ENCODE measurements around the gene TREM1.

The TREM1 gene

DNA sequence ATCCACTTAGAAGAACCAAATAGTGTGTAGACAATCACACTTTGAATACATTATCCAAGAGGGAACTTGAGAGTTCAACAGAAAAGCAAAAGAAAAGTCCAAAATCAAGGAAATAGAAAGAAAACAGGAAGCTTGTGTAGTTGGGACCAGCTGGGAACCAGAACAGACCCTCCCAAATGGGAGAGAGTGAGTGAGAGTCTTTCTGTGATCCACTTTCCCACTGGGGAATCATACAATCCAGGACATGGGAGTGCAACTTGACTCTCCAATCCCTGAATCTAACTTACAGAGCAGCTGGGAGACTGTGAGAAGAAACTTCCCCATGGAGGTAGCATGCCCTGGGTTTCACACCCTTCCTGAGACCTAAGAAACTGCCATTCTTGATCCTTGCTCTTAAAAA lies 31.4 kb downstream of the TREM1 start:
- Histone ChIP-seq H3K4me3 (replicated peaks; ENCODE audit: insufficient read depth, low read length) (no peak overlapping the region), H3K27ac (replicated peaks) (no peak overlapping the region), H3K27me3 (ENCODE audit: insufficient read depth, poor library complexity, severe bottlenecking) (no peaks in the 10 kb centered on the region)
- no peak for TF ChIP-seq SPI1 (IDR thresholded peaks at IDR 0.05; ENCODE audit: borderline replicate concordance, low read depth)
- TF ChIP-seq GABPA (IDR thresholded peaks at IDR 0.05; ENCODE audit: low read depth): no peak
- TF ChIP-seq, protein P1, sequence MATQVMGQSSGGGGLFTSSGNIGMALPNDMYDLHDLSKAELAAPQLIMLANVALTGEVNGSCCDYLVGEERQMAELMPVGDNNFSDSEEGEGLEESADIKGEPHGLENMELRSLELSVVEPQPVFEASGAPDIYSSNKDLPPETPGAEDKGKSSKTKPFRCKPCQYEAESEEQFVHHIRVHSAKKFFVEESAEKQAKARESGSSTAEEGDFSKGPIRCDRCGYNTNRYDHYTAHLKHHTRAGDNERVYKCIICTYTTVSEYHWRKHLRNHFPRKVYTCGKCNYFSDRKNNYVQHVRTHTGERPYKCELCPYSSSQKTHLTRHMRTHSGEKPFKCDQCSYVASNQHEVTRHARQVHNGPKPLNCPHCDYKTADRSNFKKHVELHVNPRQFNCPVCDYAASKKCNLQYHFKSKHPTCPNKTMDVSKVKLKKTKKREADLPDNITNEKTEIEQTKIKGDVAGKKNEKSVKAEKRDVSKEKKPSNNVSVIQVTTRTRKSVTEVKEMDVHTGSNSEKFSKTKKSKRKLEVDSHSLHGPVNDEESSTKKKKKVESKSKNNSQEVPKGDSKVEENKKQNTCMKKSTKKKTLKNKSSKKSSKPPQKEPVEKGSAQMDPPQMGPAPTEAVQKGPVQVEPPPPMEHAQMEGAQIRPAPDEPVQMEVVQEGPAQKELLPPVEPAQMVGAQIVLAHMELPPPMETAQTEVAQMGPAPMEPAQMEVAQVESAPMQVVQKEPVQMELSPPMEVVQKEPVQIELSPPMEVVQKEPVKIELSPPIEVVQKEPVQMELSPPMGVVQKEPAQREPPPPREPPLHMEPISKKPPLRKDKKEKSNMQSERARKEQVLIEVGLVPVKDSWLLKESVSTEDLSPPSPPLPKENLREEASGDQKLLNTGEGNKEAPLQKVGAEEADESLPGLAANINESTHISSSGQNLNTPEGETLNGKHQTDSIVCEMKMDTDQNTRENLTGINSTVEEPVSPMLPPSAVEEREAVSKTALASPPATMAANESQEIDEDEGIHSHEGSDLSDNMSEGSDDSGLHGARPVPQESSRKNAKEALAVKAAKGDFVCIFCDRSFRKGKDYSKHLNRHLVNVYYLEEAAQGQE (IDR thresholded peaks at IDR 0.05; ENCODE audit: insufficient replicate concordance, low read depth): no peak
- TF ChIP-seq, protein P2, sequence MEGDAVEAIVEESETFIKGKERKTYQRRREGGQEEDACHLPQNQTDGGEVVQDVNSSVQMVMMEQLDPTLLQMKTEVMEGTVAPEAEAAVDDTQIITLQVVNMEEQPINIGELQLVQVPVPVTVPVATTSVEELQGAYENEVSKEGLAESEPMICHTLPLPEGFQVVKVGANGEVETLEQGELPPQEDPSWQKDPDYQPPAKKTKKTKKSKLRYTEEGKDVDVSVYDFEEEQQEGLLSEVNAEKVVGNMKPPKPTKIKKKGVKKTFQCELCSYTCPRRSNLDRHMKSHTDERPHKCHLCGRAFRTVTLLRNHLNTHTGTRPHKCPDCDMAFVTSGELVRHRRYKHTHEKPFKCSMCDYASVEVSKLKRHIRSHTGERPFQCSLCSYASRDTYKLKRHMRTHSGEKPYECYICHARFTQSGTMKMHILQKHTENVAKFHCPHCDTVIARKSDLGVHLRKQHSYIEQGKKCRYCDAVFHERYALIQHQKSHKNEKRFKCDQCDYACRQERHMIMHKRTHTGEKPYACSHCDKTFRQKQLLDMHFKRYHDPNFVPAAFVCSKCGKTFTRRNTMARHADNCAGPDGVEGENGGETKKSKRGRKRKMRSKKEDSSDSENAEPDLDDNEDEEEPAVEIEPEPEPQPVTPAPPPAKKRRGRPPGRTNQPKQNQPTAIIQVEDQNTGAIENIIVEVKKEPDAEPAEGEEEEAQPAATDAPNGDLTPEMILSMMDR (IDR thresholded peaks at IDR 0.05; ENCODE audit: insufficient read depth, low read length): no peak
- no peak for TF ChIP-seq POLR2AphosphoS5 (IDR thresholded peaks at IDR 0.05; ENCODE audit: low read depth)
- DNase-seq (ENCODE audit: low read depth in 1 of 2, low spot score in 1 of 2): no peak

DNA sequence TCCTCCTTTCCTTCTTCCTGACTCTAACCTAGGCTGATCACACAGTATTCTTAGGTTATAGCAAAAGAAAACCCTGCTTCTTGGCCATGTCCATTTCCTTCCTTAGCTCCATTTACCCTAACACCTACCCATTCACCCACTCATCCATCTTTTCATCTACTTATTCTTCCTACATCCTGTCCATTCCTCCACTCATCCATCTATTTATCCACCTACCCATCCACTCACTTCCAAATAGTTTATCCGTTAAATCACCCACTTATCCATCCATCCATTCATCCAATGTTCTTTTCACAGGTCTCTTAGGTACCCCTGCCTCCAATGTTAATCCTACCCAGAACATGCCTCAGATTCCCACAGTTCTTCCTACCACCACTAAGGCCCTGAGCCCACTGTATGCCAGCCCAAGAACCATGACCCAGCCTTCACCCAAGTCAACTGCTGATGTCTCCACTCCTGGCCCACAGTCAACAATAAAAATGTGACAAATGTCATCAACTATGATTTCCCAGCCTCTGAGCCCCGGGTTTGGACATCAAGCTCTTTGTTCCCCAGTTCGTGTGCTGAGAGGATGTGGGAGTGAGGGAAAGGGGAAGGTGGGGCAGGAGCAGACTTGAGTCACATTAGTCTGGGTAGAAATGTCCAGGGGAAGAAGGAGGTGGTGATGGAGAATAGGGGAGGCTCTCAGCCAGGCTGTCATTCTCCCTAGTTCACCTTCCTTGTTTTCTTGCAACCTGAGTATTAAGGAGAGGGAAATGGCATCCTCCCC lies 33.9 kb downstream of the TREM1 start:
- Histone ChIP-seq H3K27me3 (ENCODE audit: insufficient read depth, poor library complexity, severe bottlenecking) (no peaks in the 10 kb centered on the region), H3K27ac (replicated peaks) (no peak overlapping the region), H3K4me3 (replicated peaks; ENCODE audit: insufficient read depth, low read length) (no peak overlapping the region)
- no peak for DNase-seq (ENCODE audit: low read depth in 1 of 2, low spot score in 1 of 2)
- TF ChIP-seq GABPA (IDR thresholded peaks at IDR 0.05; ENCODE audit: low read depth): no peak
- no peak for TF ChIP-seq POLR2AphosphoS5 (IDR thresholded peaks at IDR 0.05; ENCODE audit: low read depth)
- TF ChIP-seq SPI1 (IDR thresholded peaks at IDR 0.05; ENCODE audit: borderline replicate concordance, low read depth): no peak
- TF ChIP-seq, protein P2 (IDR thresholded peaks at IDR 0.05; ENCODE audit: insufficient read depth, low read length): no peak
- TF ChIP-seq, protein P1 (IDR thresholded peaks at IDR 0.05; ENCODE audit: insufficient replicate concordance, low read depth): no peak

DNA sequence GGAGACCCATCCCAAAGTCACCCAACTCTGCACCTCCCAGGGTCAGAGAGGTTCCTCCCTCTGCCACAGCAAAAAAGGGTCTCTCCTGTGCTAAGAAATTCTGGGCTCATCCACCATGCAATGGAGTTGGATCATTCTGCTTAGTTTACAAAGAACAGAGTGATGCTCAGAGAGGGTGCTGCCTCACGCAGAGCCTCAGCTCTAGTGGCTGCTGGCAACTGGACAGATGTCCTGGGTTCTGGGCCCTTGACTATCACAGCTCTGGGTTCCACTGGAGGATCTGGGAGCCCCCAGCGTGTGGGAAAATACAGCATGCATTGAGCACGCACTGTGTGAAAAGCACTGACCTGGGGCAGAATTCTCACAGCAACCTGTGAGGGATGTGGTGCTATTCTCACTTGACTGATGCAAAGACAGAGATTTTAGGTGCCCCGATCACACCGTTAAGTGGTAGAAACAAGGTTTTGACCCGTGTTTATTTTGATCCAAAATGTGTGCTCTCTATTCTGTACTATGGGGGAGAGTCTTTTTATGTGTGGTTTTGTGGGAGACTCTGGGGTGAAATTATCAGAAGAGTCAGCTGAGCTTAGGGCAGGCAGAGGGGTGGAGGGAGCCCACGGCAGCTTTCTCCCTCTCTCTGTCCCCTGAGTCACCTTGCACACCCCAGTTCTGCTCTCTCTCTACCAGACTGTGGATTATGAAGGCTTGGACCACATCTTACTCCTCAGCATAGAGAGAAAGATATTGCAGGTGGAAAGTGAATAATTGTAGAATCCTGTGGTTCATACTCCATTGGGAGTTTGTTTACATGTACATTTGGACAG lies 38.4 kb downstream of the TREM1 start:
- Histone ChIP-seq H3K4me3 (replicated peaks; ENCODE audit: insufficient read depth, low read length) (no peak overlapping the region), H3K27ac (replicated peaks) (no peak overlapping the region), H3K27me3 (ENCODE audit: insufficient read depth, poor library complexity, severe bottlenecking) (no peaks in the 10 kb centered on the region)
- TF ChIP-seq GABPA (IDR thresholded peaks at IDR 0.05; ENCODE audit: low read depth): no peak
- TF ChIP-seq POLR2AphosphoS5 (IDR thresholded peaks at IDR 0.05; ENCODE audit: low read depth): no peak
- TF ChIP-seq, protein P1 (IDR thresholded peaks at IDR 0.05; ENCODE audit: insufficient replicate concordance, low read depth): no peak
- TF ChIP-seq, protein P2 (IDR thresholded peaks at IDR 0.05; ENCODE audit: insufficient read depth, low read length): no peak
- no peak for TF ChIP-seq SPI1 (IDR thresholded peaks at IDR 0.05; ENCODE audit: borderline replicate concordance, low read depth)
- DNase-seq (ENCODE audit: low read depth in 1 of 2, low spot score in 1 of 2): no peak

Data from HL-60 (cell line).